ENCODE measurements around the gene CPSF6.

DNA sequence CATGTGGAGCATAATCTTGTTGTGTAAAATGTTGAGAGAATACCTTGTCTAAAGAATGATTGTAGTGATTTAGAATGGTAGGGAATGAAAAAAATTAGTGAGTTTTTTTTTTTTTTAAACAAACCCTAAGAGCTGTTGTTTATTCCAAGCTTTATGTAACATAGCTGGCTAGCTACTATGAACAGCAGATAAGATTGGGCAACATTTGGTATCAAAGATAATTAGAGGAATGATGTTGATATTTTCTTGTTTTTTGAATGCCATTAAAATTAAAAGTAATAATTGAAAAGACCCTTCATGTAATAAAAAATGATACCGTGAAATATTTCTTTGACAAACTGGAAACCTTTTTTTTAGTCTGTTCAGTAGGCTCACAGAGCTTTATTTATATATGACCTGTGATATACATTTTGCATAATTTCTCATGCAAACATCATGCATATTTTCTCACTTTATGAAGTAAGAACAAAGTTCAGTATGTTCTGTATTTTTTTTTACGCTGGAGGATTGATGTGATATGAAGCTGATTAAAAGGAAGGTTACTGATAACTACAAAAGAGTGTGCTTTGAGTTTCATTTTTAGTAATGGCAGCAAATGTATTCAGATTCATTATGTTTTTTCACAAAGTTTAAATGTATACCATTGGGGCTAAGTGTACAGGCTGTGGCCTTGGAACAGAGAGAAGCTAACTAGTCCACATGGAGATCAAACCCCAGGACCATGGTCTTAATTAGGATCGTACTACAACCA lies 8.1 kb downstream of the CPSF6 start:
- no peak for TF ChIP-seq EZH2 (IDR thresholded peaks at IDR 0.05; ENCODE audit: low read length, missing control alignments)
- TF ChIP-seq, protein P1, sequence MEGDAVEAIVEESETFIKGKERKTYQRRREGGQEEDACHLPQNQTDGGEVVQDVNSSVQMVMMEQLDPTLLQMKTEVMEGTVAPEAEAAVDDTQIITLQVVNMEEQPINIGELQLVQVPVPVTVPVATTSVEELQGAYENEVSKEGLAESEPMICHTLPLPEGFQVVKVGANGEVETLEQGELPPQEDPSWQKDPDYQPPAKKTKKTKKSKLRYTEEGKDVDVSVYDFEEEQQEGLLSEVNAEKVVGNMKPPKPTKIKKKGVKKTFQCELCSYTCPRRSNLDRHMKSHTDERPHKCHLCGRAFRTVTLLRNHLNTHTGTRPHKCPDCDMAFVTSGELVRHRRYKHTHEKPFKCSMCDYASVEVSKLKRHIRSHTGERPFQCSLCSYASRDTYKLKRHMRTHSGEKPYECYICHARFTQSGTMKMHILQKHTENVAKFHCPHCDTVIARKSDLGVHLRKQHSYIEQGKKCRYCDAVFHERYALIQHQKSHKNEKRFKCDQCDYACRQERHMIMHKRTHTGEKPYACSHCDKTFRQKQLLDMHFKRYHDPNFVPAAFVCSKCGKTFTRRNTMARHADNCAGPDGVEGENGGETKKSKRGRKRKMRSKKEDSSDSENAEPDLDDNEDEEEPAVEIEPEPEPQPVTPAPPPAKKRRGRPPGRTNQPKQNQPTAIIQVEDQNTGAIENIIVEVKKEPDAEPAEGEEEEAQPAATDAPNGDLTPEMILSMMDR (conservative IDR thresholded peaks at IDR 0.05 in 1 of 2, IDR thresholded peaks at IDR 0.05 in 1 of 2; ENCODE audit: low read depth in 1 of 2, low read length in 2 of 2): no peak
